ENCODE results near the gene KCTD4.

Gene KCTD4

GRCh38 chr13:45222919-45223318 lies 22.1 kb upstream of the KCTD4 start:
- Histone ChIP-seq H3K27ac (replicated peaks; ENCODE audit: low read length) (no peak overlapping the region), H3K79me1 (ENCODE audit: low read depth, low read length) (no peaks in the 10 kb centered on the region), H3K4me1 (ENCODE audit: control insufficient read depth in 2 of 2, insufficient read depth in 1 of 2, low read depth in 1 of 2, low read length in 2 of 2) (peaks cover 2 to 7% of the 10 kb centered on the region in 2 donors), H4K91ac (ENCODE audit: low read depth, low read length, poor library complexity) (no peak overlapping the region), H2AFZ (ENCODE audit: low read length) (no peak overlapping the region), H3K9me3 (replicated peaks in 1 of 2; ENCODE audit: control insufficient read depth in 2 of 2, insufficient read depth in 1 of 2, low read depth in 1 of 2, low read length in 2 of 2) (no peaks in the 10 kb centered on the region), H4K8ac (ENCODE audit: low read depth, low read length) (no peak overlapping the region), H3K23ac (ENCODE audit: low read depth, low read length, poor library complexity) (no peak overlapping the region), H3K9ac (ENCODE audit: low read depth, low read length, poor library complexity) (no peak overlapping the region), H3K4me3 (ENCODE audit: low read length in 2 of 2) (no peak overlapping the region), H3K18ac (ENCODE audit: low read length) (no peak overlapping the region), H2AK5ac (ENCODE audit: low read depth, low read length) (no peak overlapping the region), H2BK15ac (ENCODE audit: low read length) (no peak overlapping the region), H2BK5ac (ENCODE audit: low read length) (no peak overlapping the region), H3K27me3 (ENCODE audit: control insufficient read depth in 3 of 3, insufficient read depth in 3 of 3, low read depth in 1 of 3, low read length in 3 of 3) (no peaks in the 10 kb centered on the region), H3K4ac (ENCODE audit: low read length) (no peak overlapping the region), H3K14ac (ENCODE audit: low read length) (no peak overlapping the region), H2BK120ac (ENCODE audit: low read depth, low read length) (no peak overlapping the region), H3K36me3 (replicated peaks in 1 of 2; ENCODE audit: control insufficient read depth in 2 of 2, insufficient read depth in 2 of 2, low read length in 2 of 2) (peaks cover 0 to 3% of the 10 kb centered on the region in 2 donors), H3K4me2 (ENCODE audit: insufficient read depth, low read length, poor library complexity, severe bottlenecking) (no peak overlapping the region), H2BK12ac (ENCODE audit: low read length) (no peak overlapping the region)
- DNase-seq (ENCODE audit: low spot score) = no peak
- no CpG with 5 or more reads among the region's 1 CpG for WGBS, 2 donors (ENCODE audit: extremely low coverage in 2 of 2, insufficient read length in 2 of 2, insufficient replicate concordance in 1 of 2)

- H2BK120ac ChIP-seq (ENCODE audit: low read depth, low read length) = no peak overlapping the region
- no CpG with 5 or more reads among the region's 3 CpGs for WGBS, 2 donors (ENCODE audit: extremely low coverage in 2 of 2, insufficient read length in 2 of 2, insufficient replicate concordance in 1 of 2)
- no peak overlapping the region for H3K27ac ChIP-seq (replicated peaks; ENCODE audit: low read length)
- no peak overlapping the region for H3K14ac ChIP-seq (ENCODE audit: low read length)
- no peak overlapping the region for H2BK5ac ChIP-seq (ENCODE audit: low read length)
- no peak overlapping the region for H3K23ac ChIP-seq (ENCODE audit: low read depth, low read length, poor library complexity)
- DNase-seq (ENCODE audit: low spot score) = no peak
- no peak overlapping the region for H2AK5ac ChIP-seq (ENCODE audit: low read depth, low read length)
- H3K4me2 ChIP-seq (ENCODE audit: insufficient read depth, low read length, poor library complexity, severe bottlenecking) = no peak overlapping the region
- no peak overlapping the region for H2AFZ ChIP-seq (ENCODE audit: low read length)
- no peak overlapping the region for H2BK12ac ChIP-seq (ENCODE audit: low read length)
- no peaks in the 10 kb centered on the region for H3K79me1 ChIP-seq (ENCODE audit: low read depth, low read length)
- H3K4ac ChIP-seq (ENCODE audit: low read length) = no peak overlapping the region
- no peak overlapping the region for H3K18ac ChIP-seq (ENCODE audit: low read length)
- no peak overlapping the region for H2BK15ac ChIP-seq (ENCODE audit: low read length)
- H3K27me3 ChIP-seq (ENCODE audit: control insufficient read depth in 3 of 3, insufficient read depth in 3 of 3, low read depth in 1 of 3, low read length in 3 of 3) = no peaks in the 10 kb centered on the region
- no peak overlapping the region for H3K9ac ChIP-seq (ENCODE audit: low read depth, low read length, poor library complexity)
- no peaks in the 10 kb centered on the region for H3K9me3 ChIP-seq (replicated peaks in 1 of 2; ENCODE audit: control insufficient read depth in 2 of 2, insufficient read depth in 1 of 2, low read depth in 1 of 2, low read length in 2 of 2)
- H3K4me1 ChIP-seq (ENCODE audit: control insufficient read depth in 2 of 2, insufficient read depth in 1 of 2, low read depth in 1 of 2, low read length in 2 of 2) = peaks cover 2 to 7% of the 10 kb centered on the region in 2 donors
- no peak overlapping the region for H4K91ac ChIP-seq (ENCODE audit: low read depth, low read length, poor library complexity)
- H4K8ac ChIP-seq (ENCODE audit: low read depth, low read length) = no peak overlapping the region
- no peaks in the 10 kb centered on the region for H3K36me3 ChIP-seq (replicated peaks in 1 of 2; ENCODE audit: control insufficient read depth in 2 of 2, insufficient read depth in 2 of 2, low read length in 2 of 2)
- no peak overlapping the region for H3K4me3 ChIP-seq (ENCODE audit: low read length in 2 of 2)
Measured at GRCh38 chr13:45222516-45222915, 21.7 kb upstream of the KCTD4 start.

DNA sequence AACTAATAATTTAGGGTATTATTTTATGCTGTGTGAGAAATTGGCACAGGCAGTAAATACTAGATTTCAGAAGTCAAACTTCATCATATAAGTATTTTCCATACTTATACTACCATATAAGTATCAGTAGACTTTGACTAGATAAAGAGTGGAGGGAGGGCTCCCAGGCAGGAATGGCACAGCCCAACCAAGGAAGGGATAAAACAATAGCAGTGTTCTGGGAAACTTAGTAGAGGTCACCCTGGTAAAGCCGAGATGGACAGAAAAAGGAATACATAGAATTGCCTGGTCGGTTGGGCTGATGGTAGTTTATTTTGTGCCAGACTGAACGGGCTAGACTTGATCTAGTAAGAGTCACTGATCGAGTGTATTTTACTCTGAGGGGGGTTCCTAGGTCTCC lies 19.6 kb upstream of the KCTD4 start:
- no CpG with 5 or more reads among the region's 4 CpGs for WGBS, 2 donors (ENCODE audit: extremely low coverage in 2 of 2, insufficient read length in 2 of 2, insufficient replicate concordance in 1 of 2)

DNA sequence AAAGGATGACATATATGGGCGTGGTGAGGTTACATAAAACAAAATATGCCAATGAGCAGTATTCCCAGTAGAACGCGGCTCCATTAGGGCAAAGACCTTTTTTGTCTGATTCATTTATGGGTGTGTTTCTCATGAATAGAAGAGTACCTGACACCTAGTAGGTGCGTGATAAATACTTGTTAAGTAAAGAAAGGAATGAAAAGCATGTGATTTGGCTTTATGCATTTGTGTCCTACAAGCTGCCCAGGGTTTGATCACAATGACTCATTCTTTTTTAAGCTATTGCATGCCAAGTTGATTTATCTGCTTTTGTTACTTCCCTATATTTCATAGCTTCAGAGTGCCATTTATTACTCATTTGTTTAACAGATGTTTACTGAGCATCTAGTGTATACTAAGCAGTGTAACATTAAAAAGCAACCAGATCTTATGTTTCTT lies 19.1 kb upstream of the KCTD4 start:
- H2AFZ ChIP-seq (ENCODE audit: low read length) = no peak overlapping the region
- H3K36me3 ChIP-seq (replicated peaks in 1 of 2; ENCODE audit: control insufficient read depth in 2 of 2, insufficient read depth in 2 of 2, low read length in 2 of 2) = no peaks in the 10 kb centered on the region
- no peak overlapping the region for H3K27ac ChIP-seq (replicated peaks; ENCODE audit: low read length)
- no peaks in the 10 kb centered on the region for H3K27me3 ChIP-seq (ENCODE audit: control insufficient read depth in 3 of 3, insufficient read depth in 3 of 3, low read depth in 1 of 3, low read length in 3 of 3)
- no peak overlapping the region for H2BK120ac ChIP-seq (ENCODE audit: low read depth, low read length)
- no peak overlapping the region for H3K4me3 ChIP-seq (ENCODE audit: low read length in 2 of 2)
- no peak overlapping the region for H3K4ac ChIP-seq (ENCODE audit: low read length)
- no peak overlapping the region for H3K9ac ChIP-seq (ENCODE audit: low read depth, low read length, poor library complexity)
- H4K91ac ChIP-seq (ENCODE audit: low read depth, low read length, poor library complexity) = no peak overlapping the region
- no peak overlapping the region for H2BK12ac ChIP-seq (ENCODE audit: low read length)
- no peak overlapping the region for H2BK5ac ChIP-seq (ENCODE audit: low read length)
- DNase-seq (ENCODE audit: low spot score) = no peak
- no peak overlapping the region for H3K14ac ChIP-seq (ENCODE audit: low read length)
- H3K23ac ChIP-seq (ENCODE audit: low read depth, low read length, poor library complexity) = no peak overlapping the region
- whole genome bisulfite sequencing, 2 donors (ENCODE audit: extremely low coverage in 2 of 2, insufficient read length in 2 of 2, insufficient replicate concordance in 1 of 2) = no CpG with 5 or more reads among the region's 4 CpGs
- H3K4me2 ChIP-seq (ENCODE audit: insufficient read depth, low read length, poor library complexity, severe bottlenecking) = no peak overlapping the region
- no peaks in the 10 kb centered on the region for H3K9me3 ChIP-seq (replicated peaks in 1 of 2; ENCODE audit: control insufficient read depth in 2 of 2, insufficient read depth in 1 of 2, low read depth in 1 of 2, low read length in 2 of 2)
- H3K79me1 ChIP-seq (ENCODE audit: low read depth, low read length) = no peaks in the 10 kb centered on the region
- H3K4me1 ChIP-seq (ENCODE audit: control insufficient read depth in 2 of 2, insufficient read depth in 1 of 2, low read depth in 1 of 2, low read length in 2 of 2) = peaks cover 4 to 7% of the 10 kb centered on the region in 2 donors
- H4K8ac ChIP-seq (ENCODE audit: low read depth, low read length) = no peak overlapping the region
- H2BK15ac ChIP-seq (ENCODE audit: low read length) = no peak overlapping the region
- H2AK5ac ChIP-seq (ENCODE audit: low read depth, low read length) = no peak overlapping the region
- no peak overlapping the region for H3K18ac ChIP-seq (ENCODE audit: low read length)

More for the DNA sequence above, 19.6 kb upstream of the KCTD4 start:
- Histone ChIP-seq H3K36me3 (replicated peaks in 1 of 2; ENCODE audit: control insufficient read depth in 2 of 2, insufficient read depth in 2 of 2, low read length in 2 of 2) (no peaks in the 10 kb centered on the region), H3K27ac (replicated peaks; ENCODE audit: low read length) (no peak overlapping the region), H2BK12ac (ENCODE audit: low read length) (no peak overlapping the region), H3K23ac (ENCODE audit: low read depth, low read length, poor library complexity) (no peak overlapping the region), H2BK5ac (ENCODE audit: low read length) (no peak overlapping the region), H3K9me3 (replicated peaks in 1 of 2; ENCODE audit: control insufficient read depth in 2 of 2, insufficient read depth in 1 of 2, low read depth in 1 of 2, low read length in 2 of 2) (no peaks in the 10 kb centered on the region), H3K4me1 (ENCODE audit: control insufficient read depth in 2 of 2, insufficient read depth in 1 of 2, low read depth in 1 of 2, low read length in 2 of 2) (peaks cover 4 to 7% of the 10 kb centered on the region in 2 donors), H2BK15ac (ENCODE audit: low read length) (no peak overlapping the region), H4K91ac (ENCODE audit: low read depth, low read length, poor library complexity) (no peak overlapping the region), H3K27me3 (ENCODE audit: control insufficient read depth in 3 of 3, insufficient read depth in 3 of 3, low read depth in 1 of 3, low read length in 3 of 3) (no peaks in the 10 kb centered on the region), H4K8ac (ENCODE audit: low read depth, low read length) (no peak overlapping the region), H3K4ac (ENCODE audit: low read length) (no peak overlapping the region), H3K14ac (ENCODE audit: low read length) (no peak overlapping the region), H2AFZ (ENCODE audit: low read length) (no peak overlapping the region), H3K4me2 (ENCODE audit: insufficient read depth, low read length, poor library complexity, severe bottlenecking) (no peak overlapping the region), H3K79me1 (ENCODE audit: low read depth, low read length) (no peaks in the 10 kb centered on the region), H3K9ac (ENCODE audit: low read depth, low read length, poor library complexity) (no peak overlapping the region), H3K4me3 (ENCODE audit: low read length in 2 of 2) (no peak overlapping the region), H3K18ac (ENCODE audit: low read length) (no peak overlapping the region), H2BK120ac (ENCODE audit: low read depth, low read length) (no peak overlapping the region), H2AK5ac (ENCODE audit: low read depth, low read length) (no peak overlapping the region)
- no peak for DNase-seq (ENCODE audit: low spot score)
